HEK293 (cell line): ENCODE data around the gene PRSS33.

ENCODE experiments used
- CTCF ChIA-PET: fragments of 350-600 bp; formaldehyde crosslinking; extraction: SDS; loops from one replicate; lab custom pipeline; 2021; ENCODE audit warnings: antibody characterized with exemption; lab: Yijun Ruan, JAX
- POLR2A ChIA-PET: fragments of 300-600 bp; formaldehyde crosslinking; extraction: SDS; loops from one replicate; lab custom pipeline; 2020; ENCODE audit warnings: antibody characterized with exemption, inconsistent platforms; lab: Yijun Ruan, JAX
- H3K27ac ChIP-seq: fragments of 200-500 bp; sonication (Bioruptor generic); 2 replicates; pipeline ENCODE4 v1.5.1; 2014; ENCODE audit warnings: low read depth, low read length, control low read depth, inconsistent platforms; ENCODE audit errors: extremely low read depth
- H3K36me3 ChIP-seq, 2 experiments: fragments of 200-500 bp in 1 of 2; sonication (Bioruptor generic) in 1 of 2; 1 replicate in 1 of 2; 2 replicates in 1 of 2; pipeline ENCODE4 v1.5.1; 2014 to 2017; ENCODE audit warnings: inconsistent platforms in 2 of 2, low read length in 2 of 2; ENCODE audit not compliant: control insufficient read depth in 2 of 2, insufficient read depth in 1 of 2
- H3K4me1 ChIP-seq: fragments of 200-500 bp; sonication (Bioruptor generic); 2 replicates; pipeline ENCODE4 v1.5.1; 2014; ENCODE audit warnings: mild to moderate bottlenecking, low read length, inconsistent platforms; ENCODE audit not compliant: control insufficient read depth, insufficient read depth
- H3K4me3 ChIP-seq: 2 replicates; pipeline ENCODE4 v1.5.1; 2011; ENCODE audit warnings: low read depth, mild to moderate bottlenecking, control low read depth, low read length, moderate library complexity
- H3K9me3 ChIP-seq: fragments of 200-500 bp; sonication (Bioruptor generic); 2 replicates; pipeline ENCODE4 v1.5.1; 2014; ENCODE audit warnings: low read depth, low read length, inconsistent platforms; ENCODE audit not compliant: control insufficient read depth, insufficient read depth
- KLF16 ChIP-seq: fragments of 450-650 bp; formaldehyde crosslinking; IDR thresholded peaks from 2 replicates; pipeline ENCODE4 v1.5.1; 2017; ENCODE audit warnings: missing biosample characterization, missing genetic modification characterization
- KLF7 ChIP-seq: fragments of 450-650 bp; formaldehyde crosslinking; IDR thresholded peaks from 2 replicates; pipeline ENCODE4 v1.5.1; 2016; ENCODE audit warnings: missing biosample characterization, missing genetic modification characterization, borderline replicate concordance
- MEIS1 ChIP-seq: sonication (generic); formaldehyde crosslinking; IDR thresholded peaks from 2 replicates; pipeline ENCODE4 v1.8.1; 2022; ENCODE audit warnings: missing genetic modification reagents, mild to moderate bottlenecking, borderline replicate concordance
- ZBTB21 ChIP-seq: fragments of 450-650 bp; formaldehyde crosslinking; IDR thresholded peaks from 2 replicates; pipeline ENCODE4 v1.5.1; 2017; ENCODE audit warnings: missing biosample characterization, missing genetic modification characterization
- ZFP37 ChIP-seq: fragments of 450-650 bp; formaldehyde crosslinking; IDR thresholded peaks from 2 replicates; pipeline ENCODE4 v1.5.1; 2016; ENCODE audit warnings: missing biosample characterization, missing genetic modification characterization
- ZIC2 ChIP-seq: fragments of 450-650 bp; formaldehyde crosslinking; IDR thresholded peaks from 2 replicates; pipeline ENCODE4 v1.5.1; 2016; ENCODE audit warnings: missing biosample characterization, missing genetic modification characterization
- ZNF146 ChIP-seq: fragments of 450-650 bp; formaldehyde crosslinking; IDR thresholded peaks from 2 replicates; pipeline ENCODE4 v1.5.1; 2016; ENCODE audit warnings: missing biosample characterization, missing genetic modification characterization
- ZNF214 ChIP-seq: fragments of 450-650 bp; formaldehyde crosslinking; IDR thresholded peaks from 2 replicates; pipeline ENCODE4 v1.5.1; 2017; ENCODE audit warnings: missing biosample characterization, mild to moderate bottlenecking, missing genetic modification characterization, borderline replicate concordance
- ZNF266 ChIP-seq: fragments of 450-650 bp; formaldehyde crosslinking; IDR thresholded peaks from 2 replicates; pipeline ENCODE4 v1.5.1; 2016; ENCODE audit warnings: missing biosample characterization, missing genetic modification characterization, low read depth
- ZNF292 ChIP-seq: fragments of 450-650 bp; formaldehyde crosslinking; IDR thresholded peaks from 2 replicates; pipeline ENCODE4 v1.5.1; 2016; ENCODE audit warnings: low read depth, missing biosample characterization, missing genetic modification characterization, borderline replicate concordance
- ZNF341 ChIP-seq: fragments of 450-650 bp; formaldehyde crosslinking; IDR thresholded peaks from 2 replicates; pipeline ENCODE4; 2016; ENCODE audit warnings: low read depth, missing biosample characterization, missing genetic modification characterization
- ZNF391 ChIP-seq: fragments of 450-650 bp; formaldehyde crosslinking; IDR thresholded peaks from 2 replicates; pipeline ENCODE4 v1.5.1; 2016; ENCODE audit warnings: low read depth, missing biosample characterization, missing genetic modification characterization, borderline replicate concordance
- ZNF510 ChIP-seq: fragments of 450-650 bp; formaldehyde crosslinking; IDR thresholded peaks from 2 replicates; pipeline ENCODE4 v1.5.1; 2018; ENCODE audit warnings: mild to moderate bottlenecking, missing genetic modification characterization, missing biosample characterization; ENCODE audit not compliant: insufficient replicate concordance
- ZNF513 ChIP-seq: fragments of 450-650 bp; IDR thresholded peaks from 2 replicates; pipeline ENCODE4 v1.5.1; 2018; ENCODE audit warnings: missing biosample characterization, missing genetic modification characterization
- ZNF521 ChIP-seq: fragments of 450-650 bp; formaldehyde crosslinking; IDR thresholded peaks from 2 replicates; pipeline ENCODE4 v1.5.1; 2017; ENCODE audit warnings: missing biosample characterization, mild to moderate bottlenecking, missing genetic modification characterization
- ZNF621 ChIP-seq: fragments of 450-650 bp; formaldehyde crosslinking; IDR thresholded peaks from 2 replicates; pipeline ENCODE4 v1.5.1; 2017; ENCODE audit warnings: missing biosample characterization, missing genetic modification characterization
- ZNF76 ChIP-seq: fragments of 450-650 bp; formaldehyde crosslinking; IDR thresholded peaks from 2 replicates; pipeline ENCODE4; 2016; ENCODE audit warnings: low read depth, missing biosample characterization, missing genetic modification characterization, borderline replicate concordance
- ZNF843 ChIP-seq: fragments of 450-650 bp; formaldehyde crosslinking; IDR thresholded peaks from 2 replicates; pipeline ENCODE4 v1.5.1; 2016; ENCODE audit warnings: missing biosample characterization, missing genetic modification characterization
- TF ChIP-seq, protein P1 (sequence below): sonication (generic); formaldehyde crosslinking; IDR thresholded peaks from 2 replicates; pipeline ENCODE4 v1.8.1; 2022; ENCODE audit warnings: mild to moderate bottlenecking, moderate library complexity, missing genetic modification reagents
- TF ChIP-seq, protein P2 (sequence below): fragments of 450-650 bp; formaldehyde crosslinking; IDR thresholded peaks from 2 replicates; pipeline ENCODE4 v1.5.1; 2016; ENCODE audit warnings: missing biosample characterization, missing genetic modification characterization, low read depth
- TF ChIP-seq, protein P3 (sequence below): fragments of 450-650 bp; formaldehyde crosslinking; IDR thresholded peaks from 2 replicates; pipeline ENCODE4 v1.5.1; 2016; ENCODE audit warnings: missing biosample characterization, missing genetic modification characterization, borderline replicate concordance
- TF ChIP-seq, protein P4 (sequence below): fragments of 450-650 bp; formaldehyde crosslinking; IDR thresholded peaks from 2 replicates; pipeline ENCODE4 v1.5.1; 2016; ENCODE audit warnings: missing biosample characterization, missing genetic modification characterization

PRSS33 gene

GRCh38 chr16:2774161-2774891, 13.0 kb downstream of the PRSS33 start:
- Histone ChIP-seq H3K9me3 (no peaks in the 10 kb centered on the region), H3K27ac (0 out of 2 replicates have a peak overlapping the region, but pooled peaks have one; percentile 21), H3K4me1 (peaks cover 2% of the 10 kb centered on the region), H3K4me3 (no peak overlapping the region), H3K36me3 (peaks cover 13 to 66% of the 10 kb centered on the region in 2 experiments)
- CTCF ChIA-PET = interaction anchor here (0.8 to 1.7 kb wide), 4 partner anchors 10 to 94 kb away, joined by 3 to 8 read pairs (median 3); partner anchors contain the start of gene PRSS22
- POLR2A ChIA-PET = interaction anchor here (1.2 to 1.9 kb wide), 3 partner anchors 10 to 132 kb away, joined by 3 to 8 read pairs (median 6); partner anchors contain the start of gene SRRM2
- TF ChIP-seq ZNF843 (tag by site-specific recombination) (no peak), ZNF391 (tag by site-specific recombination) (no peak), ZNF341 (tag by site-specific recombination) (peak; percentile 78), ZNF513 (no peak), ZNF621 (tag by site-specific recombination) (no peak), ZNF76 (tag by site-specific recombination) (no peak), ZNF292 (tag by site-specific recombination) (no peak), KLF7 (no peak), ZNF146 (tag by site-specific recombination) (no peak), KLF16 (tag by site-specific recombination) (no peak), ZNF266 (tag by site-specific recombination) (no peak), ZNF214 (tag by site-specific recombination) (no peak), MEIS1 (CRISPR knock-in tag) (no peak), ZNF510 (tag by site-specific recombination) (no peak), ZFP37 (tag by site-specific recombination) (no peak), ZBTB21 (tag by site-specific recombination) (no peak), ZIC2 (tag by site-specific recombination) (no peak), ZNF521 (tag by site-specific recombination) (no peak)
- TF ChIP-seq, protein P1, sequence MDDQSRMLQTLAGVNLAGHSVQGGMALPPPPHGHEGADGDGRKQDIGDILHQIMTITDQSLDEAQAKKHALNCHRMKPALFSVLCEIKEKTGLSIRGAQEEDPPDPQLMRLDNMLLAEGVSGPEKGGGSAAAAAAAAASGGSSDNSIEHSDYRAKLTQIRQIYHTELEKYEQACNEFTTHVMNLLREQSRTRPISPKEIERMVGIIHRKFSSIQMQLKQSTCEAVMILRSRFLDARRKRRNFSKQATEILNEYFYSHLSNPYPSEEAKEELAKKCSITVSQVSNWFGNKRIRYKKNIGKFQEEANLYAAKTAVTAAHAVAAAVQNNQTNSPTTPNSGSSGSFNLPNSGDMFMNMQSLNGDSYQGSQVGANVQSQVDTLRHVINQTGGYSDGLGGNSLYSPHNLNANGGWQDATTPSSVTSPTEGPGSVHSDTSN (CRISPR knock-in tag) = no peak
- TF ChIP-seq, protein P2, sequence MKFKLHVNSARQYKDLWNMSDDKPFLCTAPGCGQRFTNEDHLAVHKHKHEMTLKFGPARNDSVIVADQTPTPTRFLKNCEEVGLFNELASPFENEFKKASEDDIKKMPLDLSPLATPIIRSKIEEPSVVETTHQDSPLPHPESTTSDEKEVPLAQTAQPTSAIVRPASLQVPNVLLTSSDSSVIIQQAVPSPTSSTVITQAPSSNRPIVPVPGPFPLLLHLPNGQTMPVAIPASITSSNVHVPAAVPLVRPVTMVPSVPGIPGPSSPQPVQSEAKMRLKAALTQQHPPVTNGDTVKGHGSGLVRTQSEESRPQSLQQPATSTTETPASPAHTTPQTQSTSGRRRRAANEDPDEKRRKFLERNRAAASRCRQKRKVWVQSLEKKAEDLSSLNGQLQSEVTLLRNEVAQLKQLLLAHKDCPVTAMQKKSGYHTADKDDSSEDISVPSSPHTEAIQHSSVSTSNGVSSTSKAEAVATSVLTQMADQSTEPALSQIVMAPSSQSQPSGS (tag by site-specific recombination) = no peak
- TF ChIP-seq, protein P3, sequence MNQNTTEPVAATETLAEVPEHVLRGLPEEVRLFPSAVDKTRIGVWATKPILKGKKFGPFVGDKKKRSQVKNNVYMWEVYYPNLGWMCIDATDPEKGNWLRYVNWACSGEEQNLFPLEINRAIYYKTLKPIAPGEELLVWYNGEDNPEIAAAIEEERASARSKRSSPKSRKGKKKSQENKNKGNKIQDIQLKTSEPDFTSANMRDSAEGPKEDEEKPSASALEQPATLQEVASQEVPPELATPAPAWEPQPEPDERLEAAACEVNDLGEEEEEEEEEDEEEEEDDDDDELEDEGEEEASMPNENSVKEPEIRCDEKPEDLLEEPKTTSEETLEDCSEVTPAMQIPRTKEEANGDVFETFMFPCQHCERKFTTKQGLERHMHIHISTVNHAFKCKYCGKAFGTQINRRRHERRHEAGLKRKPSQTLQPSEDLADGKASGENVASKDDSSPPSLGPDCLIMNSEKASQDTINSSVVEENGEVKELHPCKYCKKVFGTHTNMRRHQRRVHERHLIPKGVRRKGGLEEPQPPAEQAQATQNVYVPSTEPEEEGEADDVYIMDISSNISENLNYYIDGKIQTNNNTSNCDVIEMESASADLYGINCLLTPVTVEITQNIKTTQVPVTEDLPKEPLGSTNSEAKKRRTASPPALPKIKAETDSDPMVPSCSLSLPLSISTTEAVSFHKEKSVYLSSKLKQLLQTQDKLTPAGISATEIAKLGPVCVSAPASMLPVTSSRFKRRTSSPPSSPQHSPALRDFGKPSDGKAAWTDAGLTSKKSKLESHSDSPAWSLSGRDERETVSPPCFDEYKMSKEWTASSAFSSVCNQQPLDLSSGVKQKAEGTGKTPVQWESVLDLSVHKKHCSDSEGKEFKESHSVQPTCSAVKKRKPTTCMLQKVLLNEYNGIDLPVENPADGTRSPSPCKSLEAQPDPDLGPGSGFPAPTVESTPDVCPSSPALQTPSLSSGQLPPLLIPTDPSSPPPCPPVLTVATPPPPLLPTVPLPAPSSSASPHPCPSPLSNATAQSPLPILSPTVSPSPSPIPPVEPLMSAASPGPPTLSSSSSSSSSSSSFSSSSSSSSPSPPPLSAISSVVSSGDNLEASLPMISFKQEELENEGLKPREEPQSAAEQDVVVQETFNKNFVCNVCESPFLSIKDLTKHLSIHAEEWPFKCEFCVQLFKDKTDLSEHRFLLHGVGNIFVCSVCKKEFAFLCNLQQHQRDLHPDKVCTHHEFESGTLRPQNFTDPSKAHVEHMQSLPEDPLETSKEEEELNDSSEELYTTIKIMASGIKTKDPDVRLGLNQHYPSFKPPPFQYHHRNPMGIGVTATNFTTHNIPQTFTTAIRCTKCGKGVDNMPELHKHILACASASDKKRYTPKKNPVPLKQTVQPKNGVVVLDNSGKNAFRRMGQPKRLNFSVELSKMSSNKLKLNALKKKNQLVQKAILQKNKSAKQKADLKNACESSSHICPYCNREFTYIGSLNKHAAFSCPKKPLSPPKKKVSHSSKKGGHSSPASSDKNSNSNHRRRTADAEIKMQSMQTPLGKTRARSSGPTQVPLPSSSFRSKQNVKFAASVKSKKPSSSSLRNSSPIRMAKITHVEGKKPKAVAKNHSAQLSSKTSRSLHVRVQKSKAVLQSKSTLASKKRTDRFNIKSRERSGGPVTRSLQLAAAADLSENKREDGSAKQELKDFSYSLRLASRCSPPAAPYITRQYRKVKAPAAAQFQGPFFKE (tag by site-specific recombination) = no peak
- TF ChIP-seq, protein P4, sequence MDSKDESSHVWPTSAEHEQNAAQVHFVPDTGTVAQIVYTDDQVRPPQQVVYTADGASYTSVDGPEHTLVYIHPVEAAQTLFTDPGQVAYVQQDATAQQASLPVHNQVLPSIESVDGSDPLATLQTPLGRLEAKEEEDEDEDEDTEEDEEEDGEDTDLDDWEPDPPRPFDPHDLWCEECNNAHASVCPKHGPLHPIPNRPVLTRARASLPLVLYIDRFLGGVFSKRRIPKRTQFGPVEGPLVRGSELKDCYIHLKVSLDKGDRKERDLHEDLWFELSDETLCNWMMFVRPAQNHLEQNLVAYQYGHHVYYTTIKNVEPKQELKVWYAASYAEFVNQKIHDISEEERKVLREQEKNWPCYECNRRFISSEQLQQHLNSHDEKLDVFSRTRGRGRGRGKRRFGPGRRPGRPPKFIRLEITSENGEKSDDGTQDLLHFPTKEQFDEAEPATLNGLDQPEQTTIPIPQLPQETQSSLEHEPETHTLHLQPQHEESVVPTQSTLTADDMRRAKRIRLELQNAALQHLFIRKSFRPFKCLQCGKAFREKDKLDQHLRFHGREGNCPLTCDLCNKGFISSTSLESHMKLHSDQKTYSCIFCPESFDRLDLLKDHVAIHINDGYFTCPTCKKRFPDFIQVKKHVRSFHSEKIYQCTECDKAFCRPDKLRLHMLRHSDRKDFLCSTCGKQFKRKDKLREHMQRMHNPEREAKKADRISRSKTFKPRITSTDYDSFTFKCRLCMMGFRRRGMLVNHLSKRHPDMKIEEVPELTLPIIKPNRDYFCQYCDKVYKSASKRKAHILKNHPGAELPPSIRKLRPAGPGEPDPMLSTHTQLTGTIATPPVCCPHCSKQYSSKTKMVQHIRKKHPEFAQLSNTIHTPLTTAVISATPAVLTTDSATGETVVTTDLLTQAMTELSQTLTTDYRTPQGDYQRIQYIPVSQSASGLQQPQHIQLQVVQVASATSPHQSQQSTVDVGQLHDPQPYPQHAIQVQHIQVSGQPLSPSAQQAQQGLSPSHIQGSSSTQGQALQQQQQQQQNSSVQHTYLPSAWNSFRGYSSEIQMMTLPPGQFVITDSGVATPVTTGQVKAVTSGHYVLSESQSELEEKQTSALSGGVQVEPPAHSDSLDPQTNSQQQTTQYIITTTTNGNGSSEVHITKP (tag by site-specific recombination) = no peak
